HepG2 (cell line): Measurements from ENCODE around the gene GGT1. TPM values are rescaled to one million over a fixed set of nuclear protein-coding genes. Genes with fewer than 3 reads are reported as not detected.

Experiments
- BCL6 ChIP-seq: IDR thresholded peaks from 2 replicates; pipeline ENCODE4 v1.6.1; 2016; ENCODE audit warnings: missing genetic modification reagents, missing compliant biosample characterization
- GFI1 ChIP-seq: sonication (generic); formaldehyde crosslinking; IDR thresholded peaks from 2 replicates; pipeline ENCODE4 v1.5.0; 2020; ENCODE audit warnings: missing genetic modification reagents, mild to moderate bottlenecking, borderline replicate concordance
- GZF1 ChIP-seq: sonication (generic); formaldehyde crosslinking; IDR thresholded peaks from 2 replicates; pipeline ENCODE4 v1.5.1; 2020; ENCODE audit warnings: mild to moderate bottlenecking, missing genetic modification reagents
- KMT2A ChIP-seq: sonication (generic); formaldehyde crosslinking; IDR thresholded peaks from 2 replicates; pipeline ENCODE4 v1.4.0; 2020; ENCODE audit warnings: missing genetic modification reagents
- MAF1 ChIP-seq: sonication (generic); formaldehyde crosslinking; IDR thresholded peaks from 2 replicates; pipeline ENCODE4 v1.5.0; 2020; ENCODE audit warnings: missing genetic modification reagents, borderline replicate concordance
- NFE2 ChIP-seq: sonication (generic); formaldehyde crosslinking; IDR thresholded peaks from 2 replicates; pipeline ENCODE4 v1.4.0; 2020; ENCODE audit warnings: missing genetic modification reagents
- SOX5 ChIP-seq: IDR thresholded peaks from 2 replicates; pipeline ENCODE4 v1.6.1; 2016; ENCODE audit warnings: borderline replicate concordance
- SUZ12 ChIP-seq: fragments of 150-350 bp; IDR thresholded peaks from 2 replicates; pipeline ENCODE4 v1.6.1; 2014; ENCODE audit warnings: low read depth, low read length
- TBX3 ChIP-seq: fragments of 450-650 bp; IDR thresholded peaks from 2 replicates; pipeline ENCODE4 v1.6.1; 2017; ENCODE audit warnings: antibody characterized with exemption, mild to moderate bottlenecking, inconsistent platforms, borderline replicate concordance
- TEAD2 ChIP-seq: sonication (generic); formaldehyde crosslinking; IDR thresholded peaks from 2 replicates; pipeline ENCODE4 v1.9.0; 2021; ENCODE audit warnings: missing genetic modification reagents
- TSC22D2 ChIP-seq: sonication (generic); formaldehyde crosslinking; IDR thresholded peaks from 2 replicates; pipeline ENCODE4 v1.5.1; 2020; ENCODE audit warnings: missing genetic modification reagents, mild to moderate bottlenecking, borderline replicate concordance
- U2AF2 ChIP-seq: fragments of 200-400 bp; formaldehyde crosslinking; IDR thresholded peaks from 2 replicates; pipeline ENCODE4 v1.6.1; 2017; ENCODE audit warnings: low read depth, mild to moderate bottlenecking, low read length
- ZNF124 ChIP-seq: sonication (generic); formaldehyde crosslinking; IDR thresholded peaks from 2 replicates; pipeline ENCODE4 v1.4.0; 2020; ENCODE audit warnings: missing genetic modification reagents
- ZNF17 ChIP-seq: sonication (generic); formaldehyde crosslinking; IDR thresholded peaks from 2 replicates; pipeline ENCODE4 v1.5.0; 2020; ENCODE audit warnings: mild to moderate bottlenecking, missing genetic modification reagents
- ZNF207 ChIP-seq: fragments of 450-650 bp; IDR thresholded peaks from 2 replicates; pipeline ENCODE4 v1.6.1; 2016; ENCODE audit warnings: antibody characterized with exemption, borderline replicate concordance
- ZNF644 ChIP-seq: IDR thresholded peaks from 2 replicates; pipeline ENCODE4 v1.6.1; 2016; ENCODE audit warnings: low read depth
- ZNF761 ChIP-seq: sonication (generic); formaldehyde crosslinking; conservative IDR thresholded peaks from 2 replicates; pipeline ENCODE4 v1.4.0; 2020; ENCODE audit warnings: mild to moderate bottlenecking, missing genetic modification reagents
- ZNF781 ChIP-seq: sonication (generic); formaldehyde crosslinking; IDR thresholded peaks from 2 replicates; pipeline ENCODE4 v1.5.1; 2020; ENCODE audit warnings: borderline replicate concordance, mild to moderate bottlenecking, missing genetic modification reagents; ENCODE audit errors: not compliant biosample characterization
- ZNF878 ChIP-seq: sonication (generic); formaldehyde crosslinking; IDR thresholded peaks from 2 replicates; pipeline ENCODE4 v1.8.1; 2023; ENCODE audit warnings: mild to moderate bottlenecking, missing genetic modification reagents, moderate library complexity
- polyA plus RNA-seq, 8 experiments: library from polyadenylated mRNA; depleted of rRNA in 3 of 8; stranded (reverse) in 7 of 8; unstranded in 1 of 8; fragments of >200 nt; fragmentation: Illumina TruSeq in 4 of 8; extraction: Trizol in 4 of 8; gene quantifications; 2 replicates each; pipeline versions ENCODE4 v1.2.1 to v1.2.3, GENCODE V29; 2011 to 2016; ENCODE audit warnings: low read depth in 4 of 8, missing spikeins in 1 of 8, mixed read lengths in 1 of 8; ENCODE audit not compliant: insufficient read depth in 1 of 8
- total RNA-seq, 5 experiments: library from RNA; depleted of rRNA; stranded (reverse); fragments of >200 nt; fragmentation: Illumina TruSeq; extraction: Trizol; gene quantifications; 2 replicates each; pipeline ENCODE4 v1.2.3, GENCODE V29; 2016; ENCODE audit warnings: low read depth in 1 of 5
- TF ChIP-seq, protein P1 (sequence below): sonication (generic); formaldehyde crosslinking; IDR thresholded peaks from 2 replicates; pipeline ENCODE4 v1.4.0; 2020; ENCODE audit warnings: mild to moderate bottlenecking, missing genetic modification reagents, borderline replicate concordance
- TF ChIP-seq, protein P2 (sequence below): sonication (generic); formaldehyde crosslinking; IDR thresholded peaks from 2 replicates; pipeline ENCODE4 v1.4.0; 2020; ENCODE audit warnings: missing genetic modification reagents
- TF ChIP-seq, protein P3 (sequence below): sonication (generic); formaldehyde crosslinking; IDR thresholded peaks from 2 replicates; pipeline ENCODE4 v1.9.0; 2021; ENCODE audit warnings: missing genetic modification reagents, borderline replicate concordance
- TF ChIP-seq, protein P4 (sequence below): IDR thresholded peaks from 2 replicates; pipeline ENCODE4 v1.6.1; 2016; ENCODE audit warnings: mild to moderate bottlenecking, missing biosample characterization, missing genetic modification reagents

GGT1 gene
- total and polyA plus RNA-seq, 2 of the 13 experiments (the other 11 are each of a cell fraction or from before 2014, with no cell fraction given): 29.9 to 103 TPM

DNA sequence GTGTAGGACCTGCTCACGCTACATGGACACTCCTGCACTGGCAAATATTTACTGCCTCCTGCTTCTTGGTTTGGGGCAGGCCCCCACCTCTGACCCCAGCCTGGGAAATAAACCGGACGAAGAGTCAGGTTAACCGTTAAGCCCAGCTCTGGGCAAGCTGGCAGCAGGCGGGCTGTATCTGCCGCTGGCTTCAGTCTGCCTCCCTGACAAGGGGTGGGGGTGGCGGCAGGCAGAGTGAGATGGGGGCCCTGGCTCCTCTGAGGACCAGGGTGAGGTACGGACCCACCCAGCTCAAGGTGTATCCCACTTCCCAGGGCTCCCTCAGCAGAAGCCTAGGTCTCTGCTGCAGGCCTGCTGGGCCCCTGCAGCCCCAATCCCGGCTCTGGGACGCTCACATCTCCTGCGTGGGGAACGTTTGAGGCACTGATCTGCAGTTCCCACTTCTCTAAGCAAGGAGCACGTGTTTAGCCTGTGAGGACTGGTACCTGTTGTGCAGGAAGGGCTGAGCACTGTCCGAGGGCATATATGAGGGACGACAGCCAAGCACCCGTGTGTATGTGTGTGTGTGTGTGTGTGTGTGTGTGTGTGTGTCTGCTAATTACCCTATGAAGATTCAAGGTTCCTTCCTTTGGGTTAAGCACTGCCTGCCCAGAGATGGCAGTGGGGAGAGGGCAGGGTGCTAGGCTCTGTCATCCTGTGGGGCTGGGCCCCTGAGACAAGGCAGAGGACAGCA lies 9.0 kb upstream of the GGT1 start (continued):
- TF ChIP-seq, protein P1, sequence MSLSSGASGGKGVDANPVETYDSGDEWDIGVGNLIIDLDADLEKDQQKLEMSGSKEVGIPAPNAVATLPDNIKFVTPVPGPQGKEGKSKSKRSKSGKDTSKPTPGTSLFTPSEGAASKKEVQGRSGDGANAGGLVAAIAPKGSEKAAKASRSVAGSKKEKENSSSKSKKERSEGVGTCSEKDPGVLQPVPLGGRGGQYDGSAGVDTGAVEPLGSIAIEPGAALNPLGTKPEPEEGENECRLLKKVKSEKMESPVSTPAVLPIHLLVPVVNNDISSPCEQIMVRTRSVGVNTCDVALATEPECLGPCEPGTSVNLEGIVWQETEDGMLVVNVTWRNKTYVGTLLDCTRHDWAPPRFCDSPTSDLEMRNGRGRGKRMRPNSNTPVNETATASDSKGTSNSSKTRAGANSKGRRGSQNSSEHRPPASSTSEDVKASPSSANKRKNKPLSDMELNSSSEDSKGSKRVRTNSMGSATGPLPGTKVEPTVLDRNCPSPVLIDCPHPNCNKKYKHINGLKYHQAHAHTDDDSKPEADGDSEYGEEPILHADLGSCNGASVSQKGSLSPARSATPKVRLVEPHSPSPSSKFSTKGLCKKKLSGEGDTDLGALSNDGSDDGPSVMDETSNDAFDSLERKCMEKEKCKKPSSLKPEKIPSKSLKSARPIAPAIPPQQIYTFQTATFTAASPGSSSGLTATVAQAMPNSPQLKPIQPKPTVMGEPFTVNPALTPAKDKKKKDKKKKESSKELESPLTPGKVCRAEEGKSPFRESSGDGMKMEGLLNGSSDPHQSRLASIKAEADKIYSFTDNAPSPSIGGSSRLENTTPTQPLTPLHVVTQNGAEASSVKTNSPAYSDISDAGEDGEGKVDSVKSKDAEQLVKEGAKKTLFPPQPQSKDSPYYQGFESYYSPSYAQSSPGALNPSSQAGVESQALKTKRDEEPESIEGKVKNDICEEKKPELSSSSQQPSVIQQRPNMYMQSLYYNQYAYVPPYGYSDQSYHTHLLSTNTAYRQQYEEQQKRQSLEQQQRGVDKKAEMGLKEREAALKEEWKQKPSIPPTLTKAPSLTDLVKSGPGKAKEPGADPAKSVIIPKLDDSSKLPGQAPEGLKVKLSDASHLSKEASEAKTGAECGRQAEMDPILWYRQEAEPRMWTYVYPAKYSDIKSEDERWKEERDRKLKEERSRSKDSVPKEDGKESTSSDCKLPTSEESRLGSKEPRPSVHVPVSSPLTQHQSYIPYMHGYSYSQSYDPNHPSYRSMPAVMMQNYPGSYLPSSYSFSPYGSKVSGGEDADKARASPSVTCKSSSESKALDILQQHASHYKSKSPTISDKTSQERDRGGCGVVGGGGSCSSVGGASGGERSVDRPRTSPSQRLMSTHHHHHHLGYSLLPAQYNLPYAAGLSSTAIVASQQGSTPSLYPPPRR: peak; percentile 53; the same call in 1 of the 2 replicates
- TF ChIP-seq SOX5 (CRISPR knock-in tag) (peak; percentile 49; the same call in 1 of the 2 replicates), TEAD2 (no peak), MAF1 (CRISPR knock-in tag) (no peak), U2AF2 (no peak), BCL6 (CRISPR knock-in tag) (peak; percentile 57), KMT2A (CRISPR knock-in tag) (no peak), SUZ12 (no peak), ZNF644 (CRISPR knock-in tag) (no peak), ZNF124 (peak; percentile 84; the same call in 1 of the 2 replicates), ZNF17 (CRISPR knock-in tag) (no peak), ZNF207 (no peak), ZNF878 (CRISPR knock-in tag) (0 out of 2 replicates have a peak, but pooled peaks have one; percentile 44), GZF1 (CRISPR knock-in tag) (no peak), GFI1 (CRISPR knock-in tag) (peak; percentile 98), TBX3 (no peak), TSC22D2 (CRISPR knock-in tag) (no peak), ZNF761 (no peak), ZNF781 (no peak), NFE2 (CRISPR knock-in tag) (no peak)
- TF ChIP-seq, protein P2, sequence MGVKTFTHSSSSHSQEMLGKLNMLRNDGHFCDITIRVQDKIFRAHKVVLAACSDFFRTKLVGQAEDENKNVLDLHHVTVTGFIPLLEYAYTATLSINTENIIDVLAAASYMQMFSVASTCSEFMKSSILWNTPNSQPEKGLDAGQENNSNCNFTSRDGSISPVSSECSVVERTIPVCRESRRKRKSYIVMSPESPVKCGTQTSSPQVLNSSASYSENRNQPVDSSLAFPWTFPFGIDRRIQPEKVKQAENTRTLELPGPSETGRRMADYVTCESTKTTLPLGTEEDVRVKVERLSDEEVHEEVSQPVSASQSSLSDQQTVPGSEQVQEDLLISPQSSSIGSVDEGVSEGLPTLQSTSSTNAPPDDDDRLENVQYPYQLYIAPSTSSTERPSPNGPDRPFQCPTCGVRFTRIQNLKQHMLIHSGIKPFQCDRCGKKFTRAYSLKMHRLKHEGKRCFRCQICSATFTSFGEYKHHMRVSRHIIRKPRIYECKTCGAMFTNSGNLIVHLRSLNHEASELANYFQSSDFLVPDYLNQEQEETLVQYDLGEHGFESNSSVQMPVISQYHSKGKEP (CRISPR knock-in tag): no peak
- TF ChIP-seq, protein P3, sequence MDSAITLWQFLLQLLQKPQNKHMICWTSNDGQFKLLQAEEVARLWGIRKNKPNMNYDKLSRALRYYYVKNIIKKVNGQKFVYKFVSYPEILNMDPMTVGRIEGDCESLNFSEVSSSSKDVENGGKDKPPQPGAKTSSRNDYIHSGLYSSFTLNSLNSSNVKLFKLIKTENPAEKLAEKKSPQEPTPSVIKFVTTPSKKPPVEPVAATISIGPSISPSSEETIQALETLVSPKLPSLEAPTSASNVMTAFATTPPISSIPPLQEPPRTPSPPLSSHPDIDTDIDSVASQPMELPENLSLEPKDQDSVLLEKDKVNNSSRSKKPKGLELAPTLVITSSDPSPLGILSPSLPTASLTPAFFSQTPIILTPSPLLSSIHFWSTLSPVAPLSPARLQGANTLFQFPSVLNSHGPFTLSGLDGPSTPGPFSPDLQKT (CRISPR knock-in tag): no peak
- TF ChIP-seq, protein P4, sequence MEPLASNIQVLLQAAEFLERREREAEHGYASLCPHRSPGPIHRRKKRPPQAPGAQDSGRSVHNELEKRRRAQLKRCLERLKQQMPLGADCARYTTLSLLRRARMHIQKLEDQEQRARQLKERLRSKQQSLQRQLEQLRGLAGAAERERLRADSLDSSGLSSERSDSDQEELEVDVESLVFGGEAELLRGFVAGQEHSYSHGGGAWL (CRISPR knock-in tag): no peak
